Measurements from ENCODE around the gene MAS1L. TPM values are rescaled to one million over a fixed set of nuclear protein-coding genes. Genes with fewer than 3 reads are reported as not detected.
"Not testable (repeated sequence)": the region's sequence is repeated elsewhere in the genome, so short reads cannot be mapped to it uniquely, and the experiment has no call there.

MAS1L gene
- total RNA-seq, 1 donor from 2014 or later: not detected

DNA sequence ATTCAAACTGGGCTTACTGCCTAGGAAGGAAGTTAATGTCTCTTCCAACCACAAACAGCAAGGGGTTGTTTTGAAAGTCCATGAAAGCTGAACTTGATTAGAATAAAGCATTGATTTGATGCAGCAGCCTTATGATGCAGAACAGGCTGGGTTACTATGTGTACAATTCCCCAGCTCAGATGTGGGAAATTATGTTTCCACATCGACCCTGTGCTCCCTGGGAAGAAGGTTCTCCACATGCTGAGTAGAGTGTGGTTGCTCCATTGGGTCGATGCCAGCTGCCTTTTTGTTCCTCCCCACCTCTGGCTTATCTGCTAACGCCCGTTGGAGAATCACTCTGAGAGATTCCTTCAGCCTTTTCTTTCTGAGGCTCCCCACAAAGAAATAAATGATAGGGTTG lies 1.2 kb downstream of the MAS1L start:
- ATAC-seq (no peak), DNase-seq (ENCODE audit: low spot score) (no peak)

DNA sequence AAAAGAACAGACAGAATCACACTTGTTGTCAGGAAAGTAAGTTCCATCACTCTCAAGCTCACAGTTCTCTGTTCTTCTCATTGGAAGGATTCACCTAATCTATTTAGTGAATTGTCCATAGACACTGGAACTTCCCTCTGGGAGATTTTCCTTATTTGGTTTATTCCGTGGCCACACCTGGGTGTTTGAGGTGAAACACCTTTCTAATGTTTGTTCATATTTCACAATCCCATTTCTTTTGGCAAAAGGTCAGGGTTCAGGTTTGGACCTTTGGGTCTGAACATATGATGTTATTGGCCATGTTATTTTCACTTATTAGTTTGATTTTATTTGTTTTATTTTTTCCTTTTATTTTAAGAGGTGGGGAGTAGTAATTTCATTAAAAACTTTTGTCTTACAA lies 4.0 kb downstream of the MAS1L start:
- ATAC-seq (peak; percentile 86), DNase-seq (ENCODE audit: low spot score) (no peak)

GRCh38 chr6:29483186-29483585 lies 4.6 kb downstream of the MAS1L start:
- ATAC-seq (no peak), DNase-seq (ENCODE audit: low spot score) (no peak)

DNA sequence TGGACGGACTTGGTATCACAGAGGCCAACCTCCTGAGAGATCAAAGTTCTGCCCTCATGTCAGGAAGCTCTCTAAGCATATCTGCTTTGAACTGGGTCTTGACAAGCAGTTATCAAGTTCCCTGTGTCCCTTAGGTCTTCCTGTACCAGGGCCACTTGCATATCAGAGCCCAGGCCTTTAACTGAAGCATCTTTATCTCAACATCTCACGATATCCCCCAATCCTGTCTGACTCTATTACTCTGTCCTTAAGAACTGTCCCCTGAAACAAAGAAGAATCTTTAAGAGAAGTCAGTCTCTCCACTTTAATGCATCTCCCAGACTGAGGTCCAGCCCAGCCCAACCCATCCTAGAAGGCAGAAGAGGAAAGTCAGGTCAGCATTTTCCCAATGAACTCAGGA lies 8.2 kb downstream of the MAS1L start:
- DNase-seq (ENCODE audit: low spot score) (no peak), ATAC-seq (no peak)

DNA sequence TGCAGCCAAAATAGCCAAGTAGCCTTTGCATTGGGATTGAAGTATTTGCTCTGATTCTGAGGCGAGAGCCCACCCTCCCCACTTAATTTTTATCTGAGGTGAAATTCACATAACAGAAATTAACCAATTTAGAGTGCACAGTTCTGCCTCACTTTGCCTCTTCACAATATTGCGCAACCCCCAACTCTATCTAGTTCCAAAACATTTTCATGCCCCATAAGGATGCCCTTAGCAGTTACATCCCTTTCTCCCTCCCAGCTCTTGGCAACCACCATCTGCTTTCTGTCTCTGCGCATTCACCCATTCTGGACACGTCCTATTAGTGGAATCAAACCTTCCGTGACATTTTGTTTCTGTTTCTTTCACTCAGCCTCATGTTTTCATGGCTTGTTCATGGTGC lies 9.0 kb downstream of the MAS1L start:
- no peak for ATAC-seq
- DNase-seq (ENCODE audit: low spot score): no peak

GRCh38 chr6:29477923-29478450 lies 9.8 kb downstream of the MAS1L start:
- DNase-seq (ENCODE audit: low spot score): no peak
- no peak for ATAC-seq

DNA sequence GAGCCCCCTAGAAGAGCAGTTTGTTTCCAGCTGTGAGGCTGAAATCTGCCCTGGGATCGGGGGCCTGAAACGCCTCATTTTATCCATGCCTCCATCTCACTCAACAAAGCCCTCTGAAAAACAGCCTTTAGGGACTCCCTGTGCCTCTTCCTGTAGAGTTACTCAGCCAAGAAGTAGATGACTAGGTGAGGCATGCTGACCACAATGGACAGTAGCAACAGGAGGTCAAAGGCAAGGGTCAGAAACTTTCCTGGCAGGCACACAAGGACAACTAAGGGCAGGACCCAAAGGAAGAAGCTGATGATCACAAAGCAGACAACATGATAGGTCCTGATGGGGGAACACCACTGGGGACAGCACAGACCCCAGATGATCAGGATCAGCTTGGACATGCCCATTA lies 12.8 kb downstream of the MAS1L start:
- DNase-seq (ENCODE audit: low spot score) (no peak), ATAC-seq (no peak)

- DNase-seq (ENCODE audit: low spot score) (no peak), ATAC-seq (no peak)
Measured at GRCh38 chr6:29466241-29466640, 21.5 kb downstream of the MAS1L start.

- DNase-seq (ENCODE audit: low spot score) (no peak), ATAC-seq (no peak)
Measured at GRCh38 chr6:29465801-29466200, 22.0 kb downstream of the MAS1L start.

DNA sequence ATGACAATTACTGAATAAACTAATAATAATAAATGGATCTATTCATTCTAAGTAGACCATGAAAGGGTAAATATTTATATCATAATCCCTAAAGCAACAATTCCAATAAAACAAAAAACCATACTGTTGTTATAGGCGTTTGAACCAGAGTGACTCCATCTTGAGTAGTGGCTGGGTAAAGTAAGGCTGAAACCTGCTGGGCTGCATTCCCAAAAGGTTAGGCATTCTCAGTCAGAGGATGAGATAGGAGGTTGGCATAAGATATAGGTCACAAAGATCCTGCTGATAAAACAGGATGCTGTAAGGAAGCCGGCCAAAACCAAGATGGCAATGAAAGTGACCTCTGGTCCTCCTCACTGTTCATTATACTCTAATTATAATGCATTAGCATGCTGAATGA lies 22.5 kb downstream of the MAS1L start:
- DNase-seq (ENCODE audit: low spot score): no peak
- no peak for ATAC-seq

DNA sequence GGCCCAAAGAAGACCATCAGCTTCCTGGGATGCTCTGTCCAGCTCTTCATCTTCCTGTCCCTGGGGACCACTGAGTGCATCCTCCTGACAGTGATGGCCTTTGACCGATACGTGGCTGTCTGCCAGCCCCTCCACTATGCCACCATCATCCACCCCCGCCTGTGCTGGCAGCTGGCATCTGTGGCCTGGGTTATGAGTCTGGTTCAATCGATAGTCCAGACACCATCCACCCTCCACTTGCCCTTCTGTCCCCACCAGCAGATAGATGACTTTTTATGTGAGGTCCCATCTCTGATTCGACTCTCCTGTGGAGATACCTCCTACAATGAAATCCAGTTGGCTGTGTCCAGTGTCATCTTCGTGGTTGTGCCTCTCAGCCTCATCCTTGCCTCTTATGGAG lies 25.7 kb downstream of the MAS1L start:
- no peak for DNase-seq (ENCODE audit: low spot score)
- peak; percentile 59 for ATAC-seq

GRCh38 chr6:29461021-29461814 lies 26.5 kb downstream of the MAS1L start:
- no peak for ATAC-seq
- no peak for DNase-seq (ENCODE audit: low spot score)

- DNase-seq (ENCODE audit: low spot score) (no peak), ATAC-seq (no peak)
Measured at GRCh38 chr6:29456971-29457370, 30.8 kb downstream of the MAS1L start, which contains the start of the genes OR11A1 and OR2H1. Gene OR11A1 (minus strand): TSS chr6:29457071. CDS start chr6:29427641, 29,430 bp downstream. Gene OR2H1 (plus strand): TSS chr6:29457155. CDS start chr6:29461770, 4,615 bp downstream.

DNA sequence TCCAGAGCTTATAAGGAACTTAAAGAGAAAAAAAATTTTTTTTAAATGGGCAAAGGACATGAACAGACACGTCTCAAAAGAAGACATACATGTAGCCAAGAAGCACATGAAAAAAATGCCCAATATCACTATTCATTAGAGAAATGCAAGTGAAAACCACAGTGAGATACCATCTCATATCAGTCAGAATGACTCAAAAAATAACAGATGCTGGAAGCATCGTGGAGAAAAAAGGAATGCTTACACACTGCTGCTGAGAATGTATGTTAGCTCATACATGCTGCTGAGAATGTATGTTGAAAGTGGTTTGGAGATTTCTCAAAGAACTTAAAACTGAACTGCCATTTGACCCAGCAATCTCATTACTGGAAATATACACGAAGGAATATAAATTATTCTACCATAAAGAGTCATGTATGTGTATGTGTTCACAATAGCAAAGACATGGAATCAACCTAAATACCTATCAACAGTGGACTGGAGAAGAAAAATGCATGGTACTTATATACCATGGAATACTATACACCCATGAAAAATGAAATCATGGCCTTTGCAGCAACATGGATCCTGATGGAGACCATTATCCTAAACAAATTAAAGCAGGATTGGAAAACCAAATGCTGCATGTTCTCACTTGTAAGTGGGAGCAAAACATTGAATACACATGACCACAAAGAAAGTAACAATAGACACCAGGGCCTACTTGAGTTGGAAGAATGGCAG lies 36.1 kb downstream of the MAS1L start:
- DNase-seq (ENCODE audit: low spot score): no peak
- ATAC-seq: no peak

DNA sequence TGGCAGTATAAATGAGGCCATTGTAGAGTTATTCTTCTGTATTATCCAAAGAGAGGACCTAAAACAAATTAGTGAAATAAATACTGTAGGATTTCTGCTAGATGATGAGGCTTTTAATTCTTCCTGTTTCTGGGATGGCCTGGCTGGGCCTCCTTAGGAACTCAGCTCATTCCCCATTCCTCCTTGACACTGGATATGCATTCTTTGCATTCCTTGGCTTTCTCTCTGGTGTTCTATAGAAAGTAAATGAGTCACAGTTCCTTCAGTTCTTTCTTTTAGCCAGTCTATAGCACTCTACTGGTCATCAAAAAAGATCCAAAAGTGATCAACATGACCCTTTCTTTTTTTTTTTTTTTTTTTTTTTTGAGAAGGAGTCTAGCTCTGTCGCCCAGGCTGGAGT lies 40.1 kb downstream of the MAS1L start:
- DNase-seq (ENCODE audit: low spot score): no peak
- ATAC-seq: no peak

GRCh38 chr6:29444031-29444430 lies 43.7 kb downstream of the MAS1L start:
- DNase-seq (ENCODE audit: low spot score); ATAC-seq: not testable (repeated sequence)

- ATAC-seq (no peak), DNase-seq (ENCODE audit: low spot score) (no peak)
Measured at GRCh38 chr6:29442719-29443118, 45.0 kb downstream of the MAS1L start.

DNA sequence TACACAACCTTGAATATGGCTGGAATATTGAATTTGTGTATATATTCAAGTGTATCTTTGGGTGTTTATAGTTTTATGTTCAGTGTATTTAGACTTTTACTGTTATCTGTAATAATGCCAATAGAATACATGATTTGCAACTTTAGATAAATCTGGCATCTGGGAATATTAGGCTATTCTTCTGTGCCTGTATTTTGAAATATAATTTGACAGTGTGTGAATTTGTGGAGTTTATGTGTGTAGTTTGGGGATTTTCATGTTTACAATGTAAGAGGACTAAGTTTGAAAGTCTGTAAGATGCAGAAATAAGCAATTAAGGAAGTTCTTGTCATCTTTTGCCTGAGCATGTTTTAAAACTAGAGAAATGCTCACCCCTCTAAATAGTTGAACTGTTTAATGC lies 48.8 kb downstream of the MAS1L start, which contains the start of gene OR10C1:
Gene OR10C1, plus strand, starts transcription at position 301 of the 400 bp plus-strand sequence. CDS start 710 bp downstream, outside the sequence.
- ATAC-seq: no peak

GRCh38 chr6:29436730-29437129 lies 51.0 kb downstream of the MAS1L start:
- DNase-seq (ENCODE audit: low spot score); ATAC-seq: not testable (repeated sequence)

More for the DNA sequence above, 48.8 kb downstream of the MAS1L start, which contains the start of gene OR10C1:
- DNase-seq (ENCODE audit: low spot score): no peak

Data from left lobe of liver (tissue), 2 donors.